Measurements from ENCODE around the gene BABAM1.
"Not testable (repeated sequence)": the region's sequence is repeated elsewhere in the genome, so short reads cannot be mapped to it uniquely, and the experiment has no call there.

The BABAM1 gene

DNA sequence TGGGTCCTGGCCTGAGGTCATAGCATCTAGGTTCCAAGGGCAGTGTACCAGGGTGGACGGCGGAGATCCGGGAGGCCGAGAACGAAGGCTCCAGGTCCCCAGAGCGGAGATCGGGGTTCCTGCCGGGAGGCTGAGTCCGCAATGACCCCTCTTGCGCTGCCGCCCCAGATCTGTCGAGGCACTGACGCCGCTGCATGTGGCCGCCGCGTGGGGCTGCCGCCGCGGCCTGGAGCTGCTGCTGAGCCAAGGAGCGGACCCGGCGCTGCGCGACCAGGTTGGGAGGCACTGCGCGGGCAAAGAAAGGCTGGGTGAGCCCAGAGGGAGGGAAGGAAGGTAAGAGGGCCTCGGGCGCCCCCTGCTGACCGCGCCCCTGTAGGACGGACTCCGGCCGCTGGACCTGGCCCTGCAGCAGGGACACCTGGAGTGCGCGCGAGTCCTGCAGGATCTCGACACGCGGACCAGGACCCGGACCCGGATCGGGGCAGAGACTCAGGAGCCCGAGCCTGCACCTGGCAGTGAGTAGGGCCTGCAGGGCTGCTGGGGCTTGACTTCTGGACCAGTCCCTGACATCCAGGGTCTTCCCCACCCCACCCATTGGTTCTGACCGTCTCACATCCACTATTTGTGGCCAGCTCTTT, 15.4 kb downstream of the BABAM1 start:
- no peak overlapping the region for H3K9ac ChIP-seq (ENCODE audit: low read length)
- peaks cover 5% of the 10 kb centered on the region for H3K4me1 ChIP-seq (ENCODE audit: insufficient read depth, low read length)
- no peaks in the 10 kb centered on the region for H3K9me3 ChIP-seq (ENCODE audit: low read length)
- H3K4me3 ChIP-seq (ENCODE audit: low read depth in 1 of 2, low read length in 2 of 2), result peak overlapping the region; percentile 42 to 64
- H3K27ac ChIP-seq (ENCODE audit: low read depth, low read length), result no peak overlapping the region
- H3K36me3 ChIP-seq (ENCODE audit: insufficient read depth, low read length), result peaks cover 6% of the 10 kb centered on the region
- H3K27me3 ChIP-seq (ENCODE audit: control insufficient read depth in 1 of 2, insufficient read depth in 2 of 2, low read length in 2 of 2), result peaks cover 0 to 14% of the 10 kb centered on the region in 2 donors

- peaks cover 5% of the 10 kb centered on the region for H3K36me3 ChIP-seq (ENCODE audit: insufficient read depth, low read length)
- no peak overlapping the region for H3K27ac ChIP-seq (ENCODE audit: low read depth, low read length)
- H3K9ac ChIP-seq (ENCODE audit: low read length), result no peak overlapping the region
- H3K27me3 ChIP-seq (ENCODE audit: control insufficient read depth in 1 of 2, insufficient read depth in 2 of 2, low read length in 2 of 2), result peaks cover 0 to 14% of the 10 kb centered on the region in 2 donors
- no peaks in the 10 kb centered on the region for H3K9me3 ChIP-seq (ENCODE audit: low read length)
- peaks cover 5% of the 10 kb centered on the region for H3K4me1 ChIP-seq (ENCODE audit: insufficient read depth, low read length)
- H3K4me3 ChIP-seq (ENCODE audit: low read depth in 1 of 2, low read length in 2 of 2), result no peak overlapping the region
Measured at GRCh38 chr19:17283504-17283996, 16.3 kb downstream of the BABAM1 start.

GRCh38 chr19:17285415-17286135, 18.3 kb downstream of the BABAM1 start:
- Histone ChIP-seq H3K9ac (ENCODE audit: low read length) (no peak overlapping the region), H3K27me3 (ENCODE audit: control insufficient read depth in 1 of 2, insufficient read depth in 2 of 2, low read length in 2 of 2) (peaks cover 0 to 14% of the 10 kb centered on the region in 2 donors), H3K4me1 (ENCODE audit: insufficient read depth, low read length) (peaks cover 5% of the 10 kb centered on the region), H3K9me3 (ENCODE audit: low read length) (no peaks in the 10 kb centered on the region), H3K27ac (ENCODE audit: low read depth, low read length) (no peak overlapping the region), H3K36me3 (ENCODE audit: insufficient read depth, low read length) (no peaks in the 10 kb centered on the region), H3K4me3 (ENCODE audit: low read depth in 1 of 2, low read length in 2 of 2) (no peak overlapping the region)

DNA sequence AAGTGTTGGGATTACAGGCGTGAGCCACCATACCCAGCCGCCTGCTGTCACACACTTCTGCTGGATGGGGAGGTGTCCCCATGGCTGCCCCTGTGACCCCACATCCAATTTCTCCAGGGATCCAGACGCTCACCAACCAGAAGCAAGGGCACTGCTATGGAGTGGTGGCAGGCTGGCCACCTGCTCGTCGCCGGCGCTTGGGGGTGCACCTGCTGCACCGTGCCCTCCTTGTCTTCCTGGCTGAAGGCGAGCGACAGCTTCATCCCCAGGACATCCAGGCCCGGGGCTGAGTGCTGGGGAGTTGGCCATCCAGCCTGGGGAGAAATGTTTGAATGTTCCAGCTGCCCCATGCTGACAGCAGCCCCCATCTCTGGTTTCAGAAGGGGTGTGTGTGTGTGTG, 19.0 kb downstream of the BABAM1 start:
- Histone ChIP-seq H3K4me1 (ENCODE audit: insufficient read depth, low read length) (peaks cover 5% of the 10 kb centered on the region), H3K9me3 (ENCODE audit: low read length) (no peaks in the 10 kb centered on the region), H3K36me3 (ENCODE audit: insufficient read depth, low read length) (no peaks in the 10 kb centered on the region), H3K4me3 (ENCODE audit: low read depth in 1 of 2, low read length in 2 of 2) (no peak overlapping the region), H3K27me3 (ENCODE audit: control insufficient read depth in 1 of 2, insufficient read depth in 2 of 2, low read length in 2 of 2) (peaks cover 0 to 13% of the 10 kb centered on the region in 2 donors), H3K27ac (ENCODE audit: low read depth, low read length) (no peak overlapping the region), H3K9ac (ENCODE audit: low read length) (no peak overlapping the region)

- Histone ChIP-seq H3K27me3 (ENCODE audit: control insufficient read depth in 1 of 2, insufficient read depth in 2 of 2, low read length in 2 of 2) (peaks cover 0 to 8% of the 10 kb centered on the region in 2 donors), H3K36me3 (ENCODE audit: insufficient read depth, low read length) (no peaks in the 10 kb centered on the region), H3K9ac (ENCODE audit: low read length) (no peak overlapping the region), H3K27ac (ENCODE audit: low read depth, low read length) (no peak overlapping the region), H3K4me3 (ENCODE audit: low read depth in 1 of 2, low read length in 2 of 2) (no peak overlapping the region), H3K4me1 (ENCODE audit: insufficient read depth, low read length) (peaks cover 5% of the 10 kb centered on the region), H3K9me3 (ENCODE audit: low read length) (no peaks in the 10 kb centered on the region)
Measured at GRCh38 chr19:17286752-17287151, 19.5 kb downstream of the BABAM1 start.

- Histone ChIP-seq H3K36me3 (ENCODE audit: insufficient read depth, low read length) (no peaks in the 10 kb centered on the region), H3K27me3 (ENCODE audit: control insufficient read depth in 1 of 2, insufficient read depth in 2 of 2, low read length in 2 of 2) (no peaks in the 10 kb centered on the region), H3K4me1 (ENCODE audit: insufficient read depth, low read length) (no peaks in the 10 kb centered on the region), H3K9ac (ENCODE audit: low read length) (no peak overlapping the region), H3K4me3 (ENCODE audit: low read depth in 1 of 2, low read length in 2 of 2) (no peak overlapping the region), H3K9me3 (ENCODE audit: low read length) (no peaks in the 10 kb centered on the region), H3K27ac (ENCODE audit: low read depth, low read length) (no peak overlapping the region)
Measured at GRCh38 chr19:17289489-17289888, 22.2 kb downstream of the BABAM1 start.

DNA sequence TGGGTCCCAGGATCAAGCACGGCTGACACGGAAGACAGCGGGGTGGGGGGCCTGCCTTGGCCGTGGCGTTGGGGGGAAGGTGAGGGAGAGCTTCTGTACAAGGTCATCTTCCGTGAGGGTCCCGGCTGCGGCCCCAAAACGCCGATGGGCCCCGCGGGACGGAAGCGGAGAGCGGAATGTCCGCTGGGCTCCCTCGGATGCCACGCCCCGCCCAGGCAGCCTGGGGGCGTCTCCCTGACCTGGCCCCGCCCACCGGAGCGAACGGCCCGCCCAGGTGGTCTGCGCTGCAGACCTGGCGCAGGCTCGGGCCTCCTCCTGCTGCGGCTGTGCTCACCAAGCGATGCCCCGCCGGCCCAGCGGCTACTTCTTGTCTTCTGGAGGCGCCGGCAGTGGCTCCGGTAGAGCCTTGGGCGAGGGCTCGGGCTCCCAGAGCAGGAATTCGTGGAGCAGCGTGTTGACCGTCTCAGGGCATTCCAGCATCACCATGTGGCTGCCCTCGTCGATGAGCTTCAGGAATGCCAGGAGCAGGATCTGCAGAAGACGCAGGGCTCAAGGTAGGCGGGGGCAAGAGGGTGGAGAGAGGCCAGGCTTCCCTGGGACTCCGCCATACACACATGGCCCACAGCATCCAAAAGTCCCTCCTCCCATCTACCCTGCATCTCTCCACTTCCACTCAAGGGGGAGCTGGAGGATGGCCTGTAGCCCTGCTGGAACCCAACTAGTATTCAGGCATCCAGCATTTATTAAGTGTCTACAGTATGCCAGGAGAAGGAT, 25.2 kb downstream of the BABAM1 start:
- H3K9ac ChIP-seq (ENCODE audit: low read length), result no peak overlapping the region
- H3K9me3 ChIP-seq (ENCODE audit: low read length), result no peaks in the 10 kb centered on the region

GRCh38 chr19:17293605-17294004, 26.4 kb downstream of the BABAM1 start:
- H3K9ac ChIP-seq (ENCODE audit: low read length), result no peak overlapping the region
- no peaks in the 10 kb centered on the region for H3K9me3 ChIP-seq (ENCODE audit: low read length)
- no peak overlapping the region for H3K27ac ChIP-seq (ENCODE audit: low read depth, low read length)
- H3K4me3 ChIP-seq (ENCODE audit: low read depth in 1 of 2, low read length in 2 of 2), result no peak overlapping the region
- peaks cover 5% of the 10 kb centered on the region for H3K36me3 ChIP-seq (ENCODE audit: insufficient read depth, low read length)
- no peaks in the 10 kb centered on the region for H3K4me1 ChIP-seq (ENCODE audit: insufficient read depth, low read length)
- no peaks in the 10 kb centered on the region for H3K27me3 ChIP-seq (ENCODE audit: control insufficient read depth in 1 of 2, insufficient read depth in 2 of 2, low read length in 2 of 2)

More for the DNA sequence above, 25.2 kb downstream of the BABAM1 start:
- H3K4me1 ChIP-seq (ENCODE audit: insufficient read depth, low read length), result no peaks in the 10 kb centered on the region
- H3K27me3 ChIP-seq (ENCODE audit: control insufficient read depth in 1 of 2, insufficient read depth in 2 of 2, low read length in 2 of 2), result no peaks in the 10 kb centered on the region
- H3K4me3 ChIP-seq (ENCODE audit: low read depth in 1 of 2, low read length in 2 of 2), result peak overlapping the region; percentile 50 to 52
- H3K36me3 ChIP-seq (ENCODE audit: insufficient read depth, low read length), result no peaks in the 10 kb centered on the region
- H3K27ac ChIP-seq (ENCODE audit: low read depth, low read length), result peak overlapping the region; percentile 42

DNA sequence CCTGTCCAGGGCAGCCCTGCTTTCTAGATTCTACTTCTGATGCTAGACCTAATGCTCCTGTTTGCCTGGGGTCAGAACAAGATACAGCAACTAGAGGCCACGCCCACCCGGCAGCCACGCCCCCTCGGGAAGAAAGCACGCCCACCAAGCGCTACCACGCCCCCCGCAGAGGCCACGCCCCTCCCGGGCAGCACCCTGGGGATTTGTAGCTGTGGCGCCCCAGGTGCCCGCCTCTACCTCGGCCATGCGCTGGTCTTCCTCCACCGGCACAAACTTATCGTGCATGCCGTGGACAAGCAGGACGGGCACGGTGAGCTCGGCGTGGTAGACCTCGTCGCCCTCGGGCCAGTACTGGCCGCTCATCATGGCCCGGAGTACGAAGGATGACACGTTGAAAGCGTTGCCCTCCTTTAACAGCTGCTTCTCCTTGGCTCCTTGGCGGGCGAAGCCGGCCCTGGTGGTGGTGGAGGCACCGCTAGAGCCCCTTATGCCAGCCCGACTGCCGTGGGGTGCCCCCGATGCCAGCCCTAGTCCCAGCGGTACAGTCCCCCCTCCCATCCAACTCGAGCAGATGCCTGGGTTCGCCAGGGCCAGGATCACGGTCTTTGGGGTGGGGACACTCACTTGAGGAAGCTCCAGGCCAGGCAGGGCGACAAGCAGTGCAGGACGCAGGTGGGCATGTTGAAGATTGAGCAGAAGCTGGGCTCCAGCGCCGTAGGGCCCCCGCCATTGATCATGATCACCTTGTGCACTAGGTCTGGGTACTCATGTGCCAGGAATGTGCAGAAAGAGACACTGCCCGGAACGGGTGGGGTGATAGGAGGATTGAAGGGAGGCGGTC, 27.0 kb downstream of the BABAM1 start:
- no peak overlapping the region for H3K9ac ChIP-seq (ENCODE audit: low read length)
- H3K4me3 ChIP-seq (ENCODE audit: low read depth in 1 of 2, low read length in 2 of 2), result no peak overlapping the region
- H3K27ac ChIP-seq (ENCODE audit: low read depth, low read length), result no peak overlapping the region
- H3K27me3 ChIP-seq (ENCODE audit: control insufficient read depth in 1 of 2, insufficient read depth in 2 of 2, low read length in 2 of 2), result no peaks in the 10 kb centered on the region
- H3K36me3 ChIP-seq (ENCODE audit: insufficient read depth, low read length), result peaks cover 8% of the 10 kb centered on the region
- H3K9me3 ChIP-seq (ENCODE audit: low read length), result no peaks in the 10 kb centered on the region
- H3K4me1 ChIP-seq (ENCODE audit: insufficient read depth, low read length), result no peaks in the 10 kb centered on the region

GRCh38 chr19:17295551-17295950, 28.3 kb downstream of the BABAM1 start:
- H3K36me3 ChIP-seq (ENCODE audit: insufficient read depth, low read length), result not testable (repeated sequence)

DNA sequence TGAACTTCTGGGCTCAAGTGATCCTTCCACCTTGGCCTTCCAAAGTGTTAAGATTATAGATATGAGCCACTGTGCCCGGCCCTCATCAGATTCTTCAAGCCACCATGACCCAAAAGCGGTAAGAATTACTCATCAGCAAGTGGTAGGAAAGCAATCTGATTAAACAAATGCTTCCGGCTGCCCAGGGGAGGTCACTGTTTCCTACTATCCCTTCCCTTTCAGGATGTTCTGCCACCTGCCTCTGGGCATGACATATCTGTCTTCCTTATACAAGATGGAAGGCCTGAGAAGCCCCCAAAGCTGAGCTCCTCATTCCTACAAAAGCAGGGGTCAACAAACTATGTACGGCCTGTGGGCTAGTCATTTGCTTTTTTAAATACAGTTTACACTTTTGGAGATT, 29.0 kb downstream of the BABAM1 start:
- H3K9me3 ChIP-seq (ENCODE audit: low read length), result no peaks in the 10 kb centered on the region
- no peak overlapping the region for H3K27ac ChIP-seq (ENCODE audit: low read depth, low read length)

More at GRCh38 chr19:17295551-17295950, 28.3 kb downstream of the BABAM1 start:
- not testable (repeated sequence) for H3K9me3 ChIP-seq (ENCODE audit: low read length); H3K27me3 ChIP-seq (ENCODE audit: control insufficient read depth in 1 of 2, insufficient read depth in 2 of 2, low read length in 2 of 2); H3K9ac ChIP-seq (ENCODE audit: low read length); H3K4me1 ChIP-seq (ENCODE audit: insufficient read depth, low read length); H3K27ac ChIP-seq (ENCODE audit: low read depth, low read length); H3K4me3 ChIP-seq (ENCODE audit: low read depth in 1 of 2, low read length in 2 of 2)

More for the DNA sequence above, 29.0 kb downstream of the BABAM1 start:
- H3K27me3 ChIP-seq (ENCODE audit: control insufficient read depth in 1 of 2, insufficient read depth in 2 of 2, low read length in 2 of 2), result no peaks in the 10 kb centered on the region
- no peak overlapping the region for H3K4me3 ChIP-seq (ENCODE audit: low read depth in 1 of 2, low read length in 2 of 2)
- H3K4me1 ChIP-seq (ENCODE audit: insufficient read depth, low read length), result no peaks in the 10 kb centered on the region
- no peak overlapping the region for H3K9ac ChIP-seq (ENCODE audit: low read length)
- peaks cover 8% of the 10 kb centered on the region for H3K36me3 ChIP-seq (ENCODE audit: insufficient read depth, low read length)
